ENCODE data around the gene CISTR.
A peak's percentile ranks its signal among the peaks of the same experiment; 100 is the strongest.

CISTR gene

DNA sequence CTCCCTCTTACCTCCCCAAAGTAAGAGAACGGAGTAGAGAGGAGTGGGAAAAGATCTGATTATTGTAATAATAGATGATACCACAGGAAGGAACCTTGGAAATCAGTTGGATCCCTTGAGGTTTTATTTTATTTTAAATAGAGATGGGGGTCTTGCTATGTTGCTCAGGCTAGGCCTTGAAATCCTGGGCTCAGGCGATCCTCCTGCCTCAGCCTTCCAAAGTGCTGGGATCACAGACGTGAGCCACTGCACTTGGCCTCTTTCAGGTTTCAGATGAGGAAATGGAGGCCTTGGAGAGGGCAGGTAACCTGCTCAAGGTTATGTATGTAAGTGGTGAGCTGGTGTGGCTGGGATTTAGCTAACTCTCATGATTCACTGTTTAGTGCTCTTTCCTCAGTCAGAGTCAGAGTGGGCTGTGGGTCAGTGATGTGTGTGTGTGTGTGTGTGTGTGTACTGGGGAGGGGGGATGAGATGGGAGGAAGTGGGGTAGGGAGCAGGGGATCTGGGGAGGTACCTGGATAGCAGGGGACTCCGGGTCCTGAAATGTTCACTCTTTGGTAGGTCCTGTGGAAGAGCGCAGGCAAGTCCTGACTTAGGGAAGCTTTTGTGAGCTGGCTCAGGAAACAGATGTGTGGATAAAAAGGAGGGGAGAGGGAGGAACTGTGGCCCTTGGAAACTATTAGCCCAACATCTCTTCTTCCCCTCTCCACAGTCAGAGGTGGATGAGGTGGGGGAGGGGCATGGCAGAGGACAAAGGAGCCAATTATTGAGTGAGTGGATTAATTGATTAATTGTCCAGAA lies 4.7 kb upstream of the CISTR start (continued):
- TF ChIP-seq, protein P1, sequence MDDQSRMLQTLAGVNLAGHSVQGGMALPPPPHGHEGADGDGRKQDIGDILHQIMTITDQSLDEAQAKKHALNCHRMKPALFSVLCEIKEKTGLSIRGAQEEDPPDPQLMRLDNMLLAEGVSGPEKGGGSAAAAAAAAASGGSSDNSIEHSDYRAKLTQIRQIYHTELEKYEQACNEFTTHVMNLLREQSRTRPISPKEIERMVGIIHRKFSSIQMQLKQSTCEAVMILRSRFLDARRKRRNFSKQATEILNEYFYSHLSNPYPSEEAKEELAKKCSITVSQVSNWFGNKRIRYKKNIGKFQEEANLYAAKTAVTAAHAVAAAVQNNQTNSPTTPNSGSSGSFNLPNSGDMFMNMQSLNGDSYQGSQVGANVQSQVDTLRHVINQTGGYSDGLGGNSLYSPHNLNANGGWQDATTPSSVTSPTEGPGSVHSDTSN (CRISPR knock-in tag; IDR thresholded peaks at IDR 0.05), result no peak
- TF ChIP-seq ZBTB21 (tag by site-specific recombination; IDR thresholded peaks at IDR 0.05), result 0 out of 2 replicates have a peak, but pooled peaks have one; percentile 43
- TF ChIP-seq, protein P2, sequence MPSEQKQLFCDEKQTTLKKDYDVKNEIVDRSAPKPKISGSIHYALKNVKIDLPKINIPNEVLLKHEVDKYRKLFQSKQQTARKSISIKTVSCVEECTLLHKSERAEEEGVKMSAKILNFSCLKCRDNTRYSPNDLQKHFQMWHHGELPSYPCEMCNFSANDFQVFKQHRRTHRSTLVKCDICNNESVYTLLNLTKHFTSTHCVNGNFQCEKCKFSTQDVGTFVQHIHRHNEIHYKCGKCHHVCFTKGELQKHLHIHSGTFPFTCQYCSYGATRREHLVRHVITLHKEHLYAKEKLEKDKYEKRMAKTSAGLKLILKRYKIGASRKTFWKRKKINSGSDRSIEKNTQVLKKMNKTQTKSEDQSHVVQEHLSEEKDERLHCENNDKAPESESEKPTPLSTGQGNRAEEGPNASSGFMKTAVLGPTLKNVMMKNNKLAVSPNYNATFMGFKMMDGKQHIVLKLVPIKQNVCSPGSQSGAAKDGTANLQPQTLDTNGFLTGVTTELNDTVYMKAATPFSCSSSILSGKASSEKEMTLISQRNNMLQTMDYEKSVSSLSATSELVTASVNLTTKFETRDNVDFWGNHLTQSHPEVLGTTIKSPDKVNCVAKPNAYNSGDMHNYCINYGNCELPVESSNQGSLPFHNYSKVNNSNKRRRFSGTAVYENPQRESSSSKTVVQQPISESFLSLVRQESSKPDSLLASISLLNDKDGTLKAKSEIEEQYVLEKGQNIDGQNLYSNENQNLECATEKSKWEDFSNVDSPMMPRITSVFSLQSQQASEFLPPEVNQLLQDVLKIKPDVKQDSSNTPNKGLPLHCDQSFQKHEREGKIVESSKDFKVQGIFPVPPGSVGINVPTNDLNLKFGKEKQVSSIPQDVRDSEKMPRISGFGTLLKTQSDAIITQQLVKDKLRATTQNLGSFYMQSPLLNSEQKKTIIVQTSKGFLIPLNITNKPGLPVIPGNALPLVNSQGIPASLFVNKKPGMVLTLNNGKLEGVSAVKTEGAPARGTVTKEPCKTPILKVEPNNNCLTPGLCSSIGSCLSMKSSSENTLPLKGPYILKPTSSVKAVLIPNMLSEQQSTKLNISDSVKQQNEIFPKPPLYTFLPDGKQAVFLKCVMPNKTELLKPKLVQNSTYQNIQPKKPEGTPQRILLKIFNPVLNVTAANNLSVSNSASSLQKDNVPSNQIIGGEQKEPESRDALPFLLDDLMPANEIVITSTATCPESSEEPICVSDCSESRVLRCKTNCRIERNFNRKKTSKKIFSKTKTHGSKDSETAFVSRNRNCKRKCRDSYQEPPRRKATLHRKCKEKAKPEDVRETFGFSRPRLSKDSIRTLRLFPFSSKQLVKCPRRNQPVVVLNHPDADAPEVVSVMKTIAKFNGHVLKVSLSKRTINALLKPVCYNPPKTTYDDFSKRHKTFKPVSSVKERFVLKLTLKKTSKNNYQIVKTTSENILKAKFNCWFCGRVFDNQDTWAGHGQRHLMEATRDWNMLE (tag by site-specific recombination; conservative IDR thresholded peaks at IDR 0.05; ENCODE audit: low read depth), result no peak
- TF ChIP-seq ZNF366 (tag by site-specific recombination; conservative IDR thresholded peaks at IDR 0.05), result 0 out of 2 replicates have a peak, but pooled peaks have one; percentile 13
- TF ChIP-seq ZFP41 (tag by site-specific recombination; IDR thresholded peaks at IDR 0.05; ENCODE audit: borderline replicate concordance), result no peak
- TF ChIP-seq ZNF157 (tag by site-specific recombination; IDR thresholded peaks at IDR 0.05), result no peak
- TF ChIP-seq, protein P3, sequence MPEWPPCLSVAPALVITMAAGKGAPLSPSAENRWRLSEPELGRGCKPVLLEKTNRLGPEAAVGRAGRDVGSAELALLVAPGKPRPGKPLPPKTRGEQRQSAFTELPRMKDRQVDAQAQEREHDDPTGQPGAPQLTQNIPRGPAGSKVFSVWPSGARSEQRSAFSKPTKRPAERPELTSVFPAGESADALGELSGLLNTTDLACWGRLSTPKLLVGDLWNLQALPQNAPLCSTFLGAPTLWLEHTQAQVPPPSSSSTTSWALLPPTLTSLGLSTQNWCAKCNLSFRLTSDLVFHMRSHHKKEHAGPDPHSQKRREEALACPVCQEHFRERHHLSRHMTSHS (tag by site-specific recombination; IDR thresholded peaks at IDR 0.05), result no peak
- no peak for TF ChIP-seq ZNF654 (tag by site-specific recombination; IDR thresholded peaks at IDR 0.05; ENCODE audit: low read depth)
- peak; percentile 55; the same call in 1 of the 2 replicates for TF ChIP-seq ZNF121 (tag by site-specific recombination; IDR thresholded peaks at IDR 0.05)
- TF ChIP-seq, protein P4, sequence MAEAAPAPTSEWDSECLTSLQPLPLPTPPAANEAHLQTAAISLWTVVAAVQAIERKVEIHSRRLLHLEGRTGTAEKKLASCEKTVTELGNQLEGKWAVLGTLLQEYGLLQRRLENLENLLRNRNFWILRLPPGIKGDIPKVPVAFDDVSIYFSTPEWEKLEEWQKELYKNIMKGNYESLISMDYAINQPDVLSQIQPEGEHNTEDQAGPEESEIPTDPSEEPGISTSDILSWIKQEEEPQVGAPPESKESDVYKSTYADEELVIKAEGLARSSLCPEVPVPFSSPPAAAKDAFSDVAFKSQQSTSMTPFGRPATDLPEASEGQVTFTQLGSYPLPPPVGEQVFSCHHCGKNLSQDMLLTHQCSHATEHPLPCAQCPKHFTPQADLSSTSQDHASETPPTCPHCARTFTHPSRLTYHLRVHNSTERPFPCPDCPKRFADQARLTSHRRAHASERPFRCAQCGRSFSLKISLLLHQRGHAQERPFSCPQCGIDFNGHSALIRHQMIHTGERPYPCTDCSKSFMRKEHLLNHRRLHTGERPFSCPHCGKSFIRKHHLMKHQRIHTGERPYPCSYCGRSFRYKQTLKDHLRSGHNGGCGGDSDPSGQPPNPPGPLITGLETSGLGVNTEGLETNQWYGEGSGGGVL (tag by site-specific recombination; IDR thresholded peaks at IDR 0.05), result peak; percentile 88
- TF ChIP-seq ZNF785 (tag by site-specific recombination; IDR thresholded peaks at IDR 0.05), result no peak
- no peak; the same call in 1 of the 2 replicates for TF ChIP-seq MZF1 (tag by site-specific recombination; IDR thresholded peaks at IDR 0.05; ENCODE audit: borderline replicate concordance)
- no peak for TF ChIP-seq ZNF155 (tag by site-specific recombination; IDR thresholded peaks at IDR 0.05)
- no peak for TF ChIP-seq ZNF48 (tag by site-specific recombination; IDR thresholded peaks at IDR 0.05)
- TF ChIP-seq KLF10 (tag by site-specific recombination; IDR thresholded peaks at IDR 0.05), result no peak
- TF ChIP-seq, protein P5, sequence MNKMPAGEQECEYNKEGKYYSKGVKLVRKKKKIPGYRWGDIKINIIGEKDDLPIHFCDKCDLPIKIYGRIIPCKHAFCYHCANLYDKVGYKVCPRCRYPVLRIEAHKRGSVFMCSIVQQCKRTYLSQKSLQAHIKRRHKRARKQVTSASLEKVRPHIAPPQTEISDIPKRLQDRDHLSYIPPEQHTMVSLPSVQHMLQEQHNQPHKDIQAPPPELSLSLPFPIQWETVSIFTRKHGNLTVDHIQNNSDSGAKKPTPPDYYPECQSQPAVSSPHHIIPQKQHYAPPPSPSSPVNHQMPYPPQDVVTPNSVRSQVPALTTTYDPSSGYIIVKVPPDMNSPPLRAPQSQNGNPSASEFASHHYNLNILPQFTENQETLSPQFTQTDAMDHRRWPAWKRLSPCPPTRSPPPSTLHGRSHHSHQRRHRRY (tag by site-specific recombination; IDR thresholded peaks at IDR 0.05), result no peak
- 0 out of 2 replicates have a peak, but pooled peaks have one; percentile 5 for TF ChIP-seq SP7 (tag by site-specific recombination; IDR thresholded peaks at IDR 0.05)
- no peak for TF ChIP-seq ZNF510 (tag by site-specific recombination; IDR thresholded peaks at IDR 0.05; ENCODE audit: insufficient replicate concordance)
- no peak for TF ChIP-seq TRIM28 (IDR thresholded peaks at IDR 0.05; ENCODE audit: borderline replicate concordance, low read length)

Measured in HEK293 (cell line).